Brain microvascular endothelial cell (primary cell): Measurements from ENCODE around the gene LHX5.

Experiments used
- DNase-seq: peaks from one replicate; pipeline ENCODE4 v3.0.0-alpha.2; 2020
- H3K27ac ChIP-seq: fragments of 250-450 bp; sonication (Bioruptor Pico); 2 replicates; pipeline ENCODE4 v1.5.1; 2020; ENCODE audit warnings: mild to moderate bottlenecking, moderate library complexity
- H3K27me3 ChIP-seq: fragments of 250-450 bp; sonication (Bioruptor Pico); replicated peaks from 2 replicates; pipeline ENCODE4 v1.5.1; 2020; ENCODE audit warnings: mild to moderate bottlenecking
- H3K36me3 ChIP-seq: fragments of 250-450 bp; sonication (Bioruptor Pico); replicated peaks from 2 replicates; pipeline ENCODE4 v1.5.1; 2020; ENCODE audit warnings: mild to moderate bottlenecking
- H3K4me3 ChIP-seq: 2 replicates; pipeline ENCODE4 v1.5.1; 2011; ENCODE audit warnings: low read depth, mild to moderate bottlenecking, control low read depth, low read length, moderate library complexity
- in situ Hi-C: cut with HindIII; loops from 2 replicates; pipeline ENCODE4 v1.10.0; 2017; ENCODE audit warnings: low sequenced_read_pairs, low pct_ligation_motif_present
- TF ChIP-seq, protein P1 (sequence below): IDR thresholded peaks from 2 replicates; pipeline ENCODE4 v1.5.1; 2011; ENCODE audit warnings: low read depth, mild to moderate bottlenecking, moderate library complexity, low read length, control low read depth, inconsistent platforms; ENCODE audit errors: missing control alignments

LHX5 gene

DNA sequence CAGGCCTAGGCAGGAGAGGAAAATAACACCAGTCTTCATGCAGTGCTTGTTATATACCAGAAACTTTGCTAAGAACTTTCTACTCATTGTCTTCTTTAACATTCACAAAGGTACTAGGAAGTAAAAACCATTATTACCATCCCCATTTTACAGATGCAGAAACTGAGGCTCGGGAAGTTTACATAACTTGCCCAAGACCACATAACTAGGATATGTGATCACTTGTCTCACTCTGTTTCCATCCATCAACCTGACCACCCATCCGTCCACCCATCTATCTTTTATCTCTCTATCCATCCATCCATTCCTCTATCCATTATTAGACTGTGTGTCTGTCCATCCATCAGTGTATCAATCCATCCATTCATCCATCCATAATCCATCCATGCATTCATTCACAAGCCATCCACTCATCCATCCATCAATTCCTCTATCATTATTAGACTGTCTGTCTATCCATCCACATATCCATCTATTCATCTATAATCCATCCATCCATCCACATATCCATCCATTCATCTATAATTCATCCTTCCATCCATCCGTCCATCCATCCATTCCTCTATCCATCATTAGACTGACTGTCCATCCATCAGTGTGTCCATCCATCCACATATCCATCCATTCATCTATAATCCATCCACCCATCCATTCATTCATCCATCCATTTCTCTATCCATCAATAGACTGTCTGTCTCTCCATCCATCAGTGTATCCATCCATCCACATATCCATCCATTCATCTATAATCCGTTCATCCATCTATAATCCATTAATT lies 33.0 kb downstream of the LHX5 start:
- in situ Hi-C loops = no loop called here

DNA sequence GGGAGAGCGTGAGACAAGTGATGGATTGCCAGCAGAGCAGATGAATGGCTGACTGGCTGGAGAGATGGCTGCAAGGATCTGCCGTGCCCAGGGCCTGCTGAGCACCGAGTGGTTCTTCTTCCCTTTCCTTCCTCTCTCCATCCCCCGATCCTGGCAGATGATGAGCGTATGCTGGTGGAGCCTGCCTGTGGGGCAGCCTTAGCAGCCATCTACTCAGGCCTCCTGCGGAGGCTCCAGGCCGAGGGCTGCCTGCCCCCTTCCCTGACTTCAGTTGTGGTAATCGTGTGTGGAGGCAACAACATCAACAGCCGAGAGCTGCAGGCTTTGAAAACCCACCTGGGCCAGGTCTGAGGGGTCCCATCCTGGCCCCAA lies 34.0 kb downstream of the LHX5 start:
- H3K36me3 ChIP-seq = no peaks in the 10 kb centered on the region
- peaks cover 2% of the 10 kb centered on the region for H3K27me3 ChIP-seq
- in situ Hi-C loops = no loop called here
- no peak overlapping the region for H3K4me3 ChIP-seq
- no peak overlapping the region for H3K27ac ChIP-seq
- TF ChIP-seq, protein P1, sequence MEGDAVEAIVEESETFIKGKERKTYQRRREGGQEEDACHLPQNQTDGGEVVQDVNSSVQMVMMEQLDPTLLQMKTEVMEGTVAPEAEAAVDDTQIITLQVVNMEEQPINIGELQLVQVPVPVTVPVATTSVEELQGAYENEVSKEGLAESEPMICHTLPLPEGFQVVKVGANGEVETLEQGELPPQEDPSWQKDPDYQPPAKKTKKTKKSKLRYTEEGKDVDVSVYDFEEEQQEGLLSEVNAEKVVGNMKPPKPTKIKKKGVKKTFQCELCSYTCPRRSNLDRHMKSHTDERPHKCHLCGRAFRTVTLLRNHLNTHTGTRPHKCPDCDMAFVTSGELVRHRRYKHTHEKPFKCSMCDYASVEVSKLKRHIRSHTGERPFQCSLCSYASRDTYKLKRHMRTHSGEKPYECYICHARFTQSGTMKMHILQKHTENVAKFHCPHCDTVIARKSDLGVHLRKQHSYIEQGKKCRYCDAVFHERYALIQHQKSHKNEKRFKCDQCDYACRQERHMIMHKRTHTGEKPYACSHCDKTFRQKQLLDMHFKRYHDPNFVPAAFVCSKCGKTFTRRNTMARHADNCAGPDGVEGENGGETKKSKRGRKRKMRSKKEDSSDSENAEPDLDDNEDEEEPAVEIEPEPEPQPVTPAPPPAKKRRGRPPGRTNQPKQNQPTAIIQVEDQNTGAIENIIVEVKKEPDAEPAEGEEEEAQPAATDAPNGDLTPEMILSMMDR = no peak
- no peak for DNase-seq

More for the DNA sequence above, 33.0 kb downstream of the LHX5 start:
- H3K4me3 ChIP-seq = no peak overlapping the region
- no peak for DNase-seq
- H3K27me3 ChIP-seq = peaks cover 2% of the 10 kb centered on the region
- H3K36me3 ChIP-seq = no peaks in the 10 kb centered on the region
- TF ChIP-seq, protein P1 = no peak
- H3K27ac ChIP-seq = no peak overlapping the region

DNA sequence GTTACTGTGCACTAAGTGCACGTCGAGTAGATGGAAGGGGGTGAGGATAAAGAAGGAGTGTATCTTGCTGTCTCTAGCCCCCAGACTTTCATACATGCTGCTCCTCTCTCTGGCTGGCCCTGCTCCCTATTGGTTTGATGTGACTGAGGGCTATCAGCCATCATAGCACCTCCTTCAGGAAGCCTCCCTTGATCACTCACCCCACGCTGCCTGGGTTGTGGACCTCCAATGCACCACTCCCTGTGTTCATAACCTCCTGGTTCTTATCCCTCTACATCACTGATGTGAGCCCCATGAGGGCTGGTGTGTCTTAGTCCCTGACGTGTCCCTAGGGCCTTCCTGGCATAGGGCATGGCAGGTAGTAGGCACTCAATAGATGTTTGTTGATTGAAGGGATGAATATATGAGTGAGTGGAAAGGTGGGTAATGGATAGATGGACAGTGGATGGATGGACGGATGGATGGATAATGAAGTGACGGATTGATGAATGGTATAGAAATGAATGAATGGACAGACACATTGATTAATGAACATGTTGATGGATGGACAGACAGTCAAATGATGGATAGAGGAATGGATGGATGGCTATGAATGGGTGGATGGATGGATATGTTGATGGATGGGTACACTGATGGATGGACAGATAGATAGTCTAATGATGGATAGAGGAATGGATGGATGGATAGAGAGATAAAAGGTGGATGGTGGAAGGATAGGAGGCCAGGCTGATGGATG lies 34.5 kb downstream of the LHX5 start:
- no peak overlapping the region for H3K27ac ChIP-seq
- H3K36me3 ChIP-seq = no peaks in the 10 kb centered on the region
- in situ Hi-C loops = no loop called here
- H3K27me3 ChIP-seq = peaks cover 2% of the 10 kb centered on the region
- no peak for DNase-seq
- no peak overlapping the region for H3K4me3 ChIP-seq
- TF ChIP-seq, protein P1 = no peak

DNA sequence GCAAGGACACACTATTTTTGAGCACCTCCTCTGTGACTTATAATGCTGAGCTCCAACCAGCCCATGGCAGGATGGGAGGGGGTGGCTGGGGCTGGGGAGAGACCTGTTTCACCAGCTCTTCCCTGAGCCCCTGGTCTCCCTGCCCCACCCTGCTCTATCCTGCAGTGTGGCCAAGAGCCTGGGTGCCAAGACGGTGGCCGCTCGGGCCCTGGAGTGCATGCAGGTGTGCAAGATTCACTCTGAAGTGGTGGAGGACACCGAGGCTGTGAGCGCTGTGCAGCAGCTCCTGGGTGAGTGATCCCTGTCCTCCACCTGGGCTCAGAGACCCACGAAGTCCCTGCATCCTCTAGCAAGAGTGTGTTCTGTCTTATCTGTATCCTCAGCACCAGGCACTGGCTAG lies 35.1 kb downstream of the LHX5 start:
- Histone ChIP-seq H3K36me3 (no peaks in the 10 kb centered on the region), H3K27ac (no peak overlapping the region), H3K27me3 (peaks cover 2% of the 10 kb centered on the region), H3K4me3 (no peak overlapping the region)
- TF ChIP-seq, protein P1 = no peak
- DNase-seq = no peak
- in situ Hi-C loops = no loop called here

DNA sequence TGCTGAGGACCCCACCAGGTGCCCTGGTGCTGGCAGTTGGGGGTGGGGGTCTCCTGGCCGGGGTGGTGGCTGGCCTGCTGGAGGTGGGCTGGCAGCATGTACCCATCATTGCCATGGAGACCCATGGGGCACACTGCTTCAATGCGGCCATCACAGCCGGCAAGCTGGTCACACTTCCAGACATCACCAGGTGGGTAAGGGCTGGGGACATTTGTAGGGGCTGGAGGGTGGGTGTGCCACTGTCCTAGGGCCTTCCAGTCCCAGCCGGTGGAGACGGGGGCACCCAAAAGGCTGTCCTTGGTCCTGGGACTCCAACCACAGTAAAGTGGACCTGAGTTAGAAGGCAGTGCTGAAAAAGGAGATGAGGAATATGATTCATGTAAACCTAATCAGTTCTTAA lies 36.3 kb downstream of the LHX5 start:
- no peak overlapping the region for H3K4me3 ChIP-seq
- in situ Hi-C loops = no loop called here
- TF ChIP-seq, protein P1 = no peak
- no peak overlapping the region for H3K27ac ChIP-seq
- DNase-seq = no peak
- H3K27me3 ChIP-seq = peaks cover 2% of the 10 kb centered on the region
- no peaks in the 10 kb centered on the region for H3K36me3 ChIP-seq
